ENCODE results near the gene TCFL5. TPM values are rescaled to one million over a fixed set of nuclear protein-coding genes. Genes with fewer than 3 reads are reported as not detected.

Gene TCFL5
- total RNA-seq, 1 donor from 2014 or later, result 12.8 TPM

DNA sequence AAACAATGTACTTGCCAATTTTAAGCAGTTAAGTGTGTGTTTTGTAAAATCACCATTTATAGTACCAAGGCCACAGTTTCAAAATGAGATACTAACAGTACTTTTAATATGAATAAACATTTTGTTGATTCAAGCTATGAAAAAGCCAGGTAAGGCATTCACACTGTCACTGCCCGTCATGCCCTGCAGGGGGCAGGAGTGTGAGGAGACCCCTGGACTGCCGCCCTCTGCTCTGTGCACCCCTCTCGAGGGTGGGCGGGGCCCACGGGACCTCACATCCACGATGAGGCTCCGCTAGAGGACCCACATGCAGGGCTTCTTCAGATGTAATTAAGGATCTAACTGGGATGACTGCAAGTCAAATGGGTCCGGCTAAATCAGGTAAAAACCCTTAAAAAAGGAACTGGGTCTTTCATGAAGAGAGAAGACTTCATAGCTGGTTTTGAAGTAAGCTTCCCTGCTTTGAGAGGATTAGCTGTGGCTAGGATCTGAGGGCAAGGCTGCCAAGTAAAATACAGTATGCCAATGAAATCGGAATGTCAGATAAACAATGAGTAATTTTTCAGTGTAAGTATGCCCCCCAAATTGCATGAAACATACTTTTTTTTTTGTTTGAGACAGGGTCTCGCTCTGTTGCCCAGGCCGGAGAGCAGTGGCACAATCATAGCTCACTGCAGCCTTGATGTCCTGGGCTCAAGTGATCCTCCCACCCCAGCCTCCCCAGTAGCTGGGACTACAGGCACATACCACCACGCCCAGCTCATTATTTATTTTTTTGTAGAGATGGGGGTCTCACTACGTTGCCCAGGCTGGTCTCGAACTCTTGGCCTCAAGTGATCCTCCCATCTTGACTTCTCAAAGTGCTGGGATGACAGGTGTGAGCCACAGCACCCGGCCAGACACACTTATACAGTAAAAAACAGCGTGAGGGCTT lies 46.0 kb upstream of the TCFL5 start:
- H3K9me3 Mint-ChIP-seq (ENCODE audit: unreplicated experiment), result no peaks in the 10 kb centered on the region
- no peak overlapping the region for H3K27ac Mint-ChIP-seq (ENCODE audit: unreplicated experiment)
- DNase-seq (ENCODE audit: extremely low spot score, unreplicated experiment), result no peak
- TF ChIP-seq, protein P1, sequence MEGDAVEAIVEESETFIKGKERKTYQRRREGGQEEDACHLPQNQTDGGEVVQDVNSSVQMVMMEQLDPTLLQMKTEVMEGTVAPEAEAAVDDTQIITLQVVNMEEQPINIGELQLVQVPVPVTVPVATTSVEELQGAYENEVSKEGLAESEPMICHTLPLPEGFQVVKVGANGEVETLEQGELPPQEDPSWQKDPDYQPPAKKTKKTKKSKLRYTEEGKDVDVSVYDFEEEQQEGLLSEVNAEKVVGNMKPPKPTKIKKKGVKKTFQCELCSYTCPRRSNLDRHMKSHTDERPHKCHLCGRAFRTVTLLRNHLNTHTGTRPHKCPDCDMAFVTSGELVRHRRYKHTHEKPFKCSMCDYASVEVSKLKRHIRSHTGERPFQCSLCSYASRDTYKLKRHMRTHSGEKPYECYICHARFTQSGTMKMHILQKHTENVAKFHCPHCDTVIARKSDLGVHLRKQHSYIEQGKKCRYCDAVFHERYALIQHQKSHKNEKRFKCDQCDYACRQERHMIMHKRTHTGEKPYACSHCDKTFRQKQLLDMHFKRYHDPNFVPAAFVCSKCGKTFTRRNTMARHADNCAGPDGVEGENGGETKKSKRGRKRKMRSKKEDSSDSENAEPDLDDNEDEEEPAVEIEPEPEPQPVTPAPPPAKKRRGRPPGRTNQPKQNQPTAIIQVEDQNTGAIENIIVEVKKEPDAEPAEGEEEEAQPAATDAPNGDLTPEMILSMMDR (IDR thresholded peaks at IDR 0.05), result peak; percentile 50
- H3K4me1 Mint-ChIP-seq (ENCODE audit: unreplicated experiment), result peaks cover 10% of the 10 kb centered on the region
- H3K4me3 Mint-ChIP-seq (ENCODE audit: unreplicated experiment), result no peak overlapping the region
- peaks cover 82% of the 10 kb centered on the region for H3K36me3 Mint-ChIP-seq (ENCODE audit: unreplicated experiment)
- no peaks in the 10 kb centered on the region for H3K27me3 Mint-ChIP-seq (ENCODE audit: unreplicated experiment)

DNA sequence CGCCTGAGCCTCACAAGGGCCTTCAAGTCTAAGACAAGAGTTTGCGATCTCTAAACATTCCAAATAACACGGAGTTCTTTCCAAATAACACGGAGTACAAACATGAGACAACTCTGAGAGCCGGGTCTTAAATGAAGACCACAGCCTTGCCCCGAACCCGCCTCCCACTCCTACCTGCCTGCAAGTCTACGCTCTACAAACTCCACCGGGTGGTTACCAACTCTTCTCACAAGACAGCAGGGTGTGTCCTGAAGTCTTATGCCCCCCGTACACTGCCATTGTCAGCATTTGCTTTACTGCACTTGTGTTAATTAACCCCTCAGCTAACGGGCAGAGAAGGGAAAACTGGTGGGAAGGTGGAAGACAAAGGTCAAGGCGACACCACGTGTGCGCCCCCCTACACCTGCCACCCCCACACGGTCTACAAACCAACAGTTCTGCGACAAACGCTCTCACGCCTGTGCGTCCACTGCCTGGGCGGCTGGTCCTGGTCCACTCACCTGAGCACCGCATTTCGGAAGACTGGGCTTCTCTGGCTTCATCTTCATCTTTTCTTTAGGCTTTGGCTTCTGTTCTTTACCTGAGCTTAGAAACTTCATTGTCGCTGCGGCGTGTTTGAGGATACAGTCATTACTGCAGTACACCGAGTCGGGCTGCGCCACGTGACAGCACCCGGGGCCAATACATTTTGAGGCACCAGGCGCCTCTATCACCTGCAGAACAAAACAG lies 45.2 kb upstream of the TCFL5 start:
- DNase-seq (ENCODE audit: extremely low spot score, unreplicated experiment), result no peak
- H3K36me3 Mint-ChIP-seq (ENCODE audit: unreplicated experiment), result peaks cover 84% of the 10 kb centered on the region
- no peak overlapping the region for H3K4me3 Mint-ChIP-seq (ENCODE audit: unreplicated experiment)
- no peak overlapping the region for H3K27ac Mint-ChIP-seq (ENCODE audit: unreplicated experiment)
- peaks cover 10% of the 10 kb centered on the region for H3K4me1 Mint-ChIP-seq (ENCODE audit: unreplicated experiment)
- TF ChIP-seq, protein P1 (IDR thresholded peaks at IDR 0.05), result no peak
- no peaks in the 10 kb centered on the region for H3K9me3 Mint-ChIP-seq (ENCODE audit: unreplicated experiment)
- H3K27me3 Mint-ChIP-seq (ENCODE audit: unreplicated experiment), result no peaks in the 10 kb centered on the region

DNA sequence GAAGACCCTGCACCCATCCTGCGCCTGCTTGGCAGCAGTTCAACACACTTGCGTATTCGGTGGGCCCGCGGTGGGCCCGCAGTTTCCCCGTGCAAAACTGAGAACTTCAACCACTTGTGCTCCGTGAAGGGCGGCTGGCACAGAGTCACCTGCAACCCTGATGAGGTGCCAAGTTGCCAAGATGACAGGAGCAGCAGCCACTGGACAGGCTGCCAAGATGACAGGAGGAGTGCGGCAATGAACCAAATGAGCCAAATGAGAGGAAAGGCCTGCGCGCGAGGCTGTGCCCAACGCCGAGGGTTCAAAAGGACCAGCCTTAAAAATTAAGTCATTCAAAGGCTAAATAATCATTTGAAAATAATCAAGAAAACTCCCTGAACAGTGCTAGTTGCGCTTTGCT lies 44.6 kb upstream of the TCFL5 start:
- TF ChIP-seq, protein P1 (IDR thresholded peaks at IDR 0.05), result no peak
- Mint-ChIP-seq H3K4me3 (ENCODE audit: unreplicated experiment) (no peak overlapping the region), H3K27ac (ENCODE audit: unreplicated experiment) (no peak overlapping the region), H3K4me1 (ENCODE audit: unreplicated experiment) (peaks cover 10% of the 10 kb centered on the region), H3K9me3 (ENCODE audit: unreplicated experiment) (no peaks in the 10 kb centered on the region), H3K27me3 (ENCODE audit: unreplicated experiment) (no peaks in the 10 kb centered on the region), H3K36me3 (ENCODE audit: unreplicated experiment) (peaks cover 79% of the 10 kb centered on the region)
- no peak for DNase-seq (ENCODE audit: extremely low spot score, unreplicated experiment)

DNA sequence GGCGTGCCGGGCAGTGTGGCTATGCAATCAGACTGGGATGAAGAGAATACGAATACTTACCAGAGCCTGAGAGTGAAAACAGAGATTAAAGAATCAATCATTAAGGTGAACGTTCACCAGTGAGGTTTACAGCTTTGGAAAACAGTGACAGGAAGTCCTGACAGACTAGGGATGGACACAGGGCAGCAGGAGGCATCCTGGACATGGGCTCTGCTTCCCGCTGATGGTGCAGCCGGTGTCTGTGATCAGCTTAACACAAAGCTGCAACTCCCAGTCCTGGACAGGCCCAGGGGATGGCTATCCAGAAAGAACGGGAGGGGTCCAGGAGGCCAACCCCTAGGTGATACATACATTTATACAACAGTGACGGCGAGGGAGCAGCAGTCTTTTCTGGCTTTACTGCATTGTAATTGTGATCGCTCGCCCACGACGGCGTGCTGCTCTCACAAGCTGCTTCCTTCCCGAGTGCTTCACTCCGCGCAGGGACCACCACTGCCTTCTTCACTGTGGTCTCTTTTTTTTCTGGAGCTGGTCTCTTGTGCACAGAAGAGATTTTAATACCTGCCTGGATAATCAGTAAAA lies 44.0 kb upstream of the TCFL5 start:
- DNase-seq (ENCODE audit: extremely low spot score, unreplicated experiment), result no peak
- peaks cover 73% of the 10 kb centered on the region for H3K36me3 Mint-ChIP-seq (ENCODE audit: unreplicated experiment)
- H3K4me3 Mint-ChIP-seq (ENCODE audit: unreplicated experiment), result no peak overlapping the region
- H3K4me1 Mint-ChIP-seq (ENCODE audit: unreplicated experiment), result peaks cover 11% of the 10 kb centered on the region
- TF ChIP-seq, protein P1 (IDR thresholded peaks at IDR 0.05), result no peak
- no peaks in the 10 kb centered on the region for H3K27me3 Mint-ChIP-seq (ENCODE audit: unreplicated experiment)
- no peaks in the 10 kb centered on the region for H3K9me3 Mint-ChIP-seq (ENCODE audit: unreplicated experiment)
- no peak overlapping the region for H3K27ac Mint-ChIP-seq (ENCODE audit: unreplicated experiment)

Measured in osteocyte (in vitro differentiated cells).